GM18508 (cell line): ENCODE results near the gene RAD18.

Experiments
- ATAC-seq: cut with Tn5 transposase; IDR thresholded peaks from one replicate; pipeline ENCODE4 v1.9.1; 2021; ENCODE audit warnings: moderate number of reproducible peaks; ENCODE audit not compliant: insufficient read depth, unreplicated experiment

RAD18 gene, protein sequence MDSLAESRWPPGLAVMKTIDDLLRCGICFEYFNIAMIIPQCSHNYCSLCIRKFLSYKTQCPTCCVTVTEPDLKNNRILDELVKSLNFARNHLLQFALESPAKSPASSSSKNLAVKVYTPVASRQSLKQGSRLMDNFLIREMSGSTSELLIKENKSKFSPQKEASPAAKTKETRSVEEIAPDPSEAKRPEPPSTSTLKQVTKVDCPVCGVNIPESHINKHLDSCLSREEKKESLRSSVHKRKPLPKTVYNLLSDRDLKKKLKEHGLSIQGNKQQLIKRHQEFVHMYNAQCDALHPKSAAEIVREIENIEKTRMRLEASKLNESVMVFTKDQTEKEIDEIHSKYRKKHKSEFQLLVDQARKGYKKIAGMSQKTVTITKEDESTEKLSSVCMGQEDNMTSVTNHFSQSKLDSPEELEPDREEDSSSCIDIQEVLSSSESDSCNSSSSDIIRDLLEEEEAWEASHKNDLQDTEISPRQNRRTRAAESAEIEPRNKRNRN

GRCh38 chr3:8963137-8963853, at the start of gene RAD18:
RAD18 (minus strand) TSS chr3:8963472; CDS start chr3:8963385, 87 bp downstream.
- ATAC-seq = peak; percentile 87

GRCh38 chr3:9012521-9012920, 49.2 kb upstream of the RAD18 start:
- no peak for ATAC-seq

- no peak for ATAC-seq
Observed at GRCh38 chr3:9009976-9010545, 46.8 kb upstream of the RAD18 start.

DNA sequence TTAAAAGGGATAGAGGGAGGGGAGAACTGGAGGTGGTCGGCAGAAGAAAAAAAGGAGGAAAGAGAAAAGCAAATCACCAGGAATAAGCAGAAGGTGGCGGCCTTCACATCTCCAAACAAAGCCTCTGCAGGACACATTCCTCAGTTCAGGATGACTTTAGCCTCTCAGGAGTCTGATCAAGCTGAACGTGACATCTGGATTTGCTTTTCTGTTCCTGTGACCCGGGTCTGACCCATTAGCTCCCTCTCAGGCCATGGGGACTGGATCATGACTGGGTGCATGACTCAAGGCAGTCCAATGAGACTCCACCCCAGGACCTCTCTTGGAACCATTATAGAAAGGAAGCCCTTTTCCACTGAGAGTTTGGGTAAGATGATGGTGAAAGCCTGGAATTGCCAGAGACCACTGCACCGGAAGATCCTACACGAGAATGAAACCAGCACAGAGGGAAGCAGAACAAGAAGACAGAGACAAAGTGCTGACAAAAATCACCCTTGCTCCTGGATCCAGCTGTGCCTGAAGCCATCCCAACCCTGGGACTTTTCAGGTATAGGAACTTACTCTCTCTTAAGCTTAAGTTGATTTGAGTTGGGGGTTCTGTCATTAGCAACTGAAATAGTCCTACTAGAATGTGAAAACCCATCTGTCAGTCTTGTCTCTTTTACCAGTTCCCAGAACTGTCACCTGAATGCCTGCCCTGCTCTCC, 45.4 kb upstream of the RAD18 start:
- no peak for ATAC-seq

- no peak for ATAC-seq
Observed at GRCh38 chr3:9007928-9008327, 44.7 kb upstream of the RAD18 start.

DNA sequence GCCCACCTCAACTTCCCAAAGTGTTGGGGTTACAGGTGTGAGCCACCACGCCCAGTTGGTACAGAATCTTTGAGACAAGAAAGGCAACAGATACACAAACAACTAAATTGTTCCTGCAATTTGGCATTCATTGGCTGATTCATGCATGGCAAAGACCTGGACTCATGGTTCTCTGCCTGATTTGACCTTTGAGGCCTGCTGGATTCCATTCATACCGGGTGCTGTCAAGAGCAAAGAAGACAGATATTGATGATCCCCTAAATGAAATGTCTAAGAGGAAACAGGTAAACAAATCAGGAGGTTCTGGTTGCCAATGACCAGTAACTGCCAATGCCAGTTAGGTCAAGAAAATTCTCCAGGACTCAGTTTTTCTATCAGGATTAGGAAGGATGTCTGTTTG, 43.9 kb upstream of the RAD18 start:
- no peak for ATAC-seq

DNA sequence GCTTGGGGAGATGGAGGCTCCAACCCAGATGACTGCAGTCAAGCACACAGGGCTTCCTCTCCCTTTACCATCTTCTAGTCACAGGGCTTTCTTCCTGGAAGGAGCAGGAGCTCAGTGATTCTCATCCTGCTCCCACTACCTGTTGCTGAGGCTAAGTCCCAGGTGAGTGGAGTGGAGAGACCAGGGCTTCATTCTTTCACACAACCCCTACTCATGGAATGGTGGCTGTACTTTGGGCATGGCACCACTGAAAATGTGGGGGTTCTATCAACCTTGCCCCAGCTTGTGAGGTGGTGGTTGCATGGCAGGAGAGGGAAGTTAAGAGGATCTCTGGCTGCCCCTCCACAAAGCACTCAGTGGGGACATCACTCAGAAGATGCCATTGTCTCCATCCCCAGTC, 36.8 kb upstream of the RAD18 start:
- ATAC-seq = no peak

DNA sequence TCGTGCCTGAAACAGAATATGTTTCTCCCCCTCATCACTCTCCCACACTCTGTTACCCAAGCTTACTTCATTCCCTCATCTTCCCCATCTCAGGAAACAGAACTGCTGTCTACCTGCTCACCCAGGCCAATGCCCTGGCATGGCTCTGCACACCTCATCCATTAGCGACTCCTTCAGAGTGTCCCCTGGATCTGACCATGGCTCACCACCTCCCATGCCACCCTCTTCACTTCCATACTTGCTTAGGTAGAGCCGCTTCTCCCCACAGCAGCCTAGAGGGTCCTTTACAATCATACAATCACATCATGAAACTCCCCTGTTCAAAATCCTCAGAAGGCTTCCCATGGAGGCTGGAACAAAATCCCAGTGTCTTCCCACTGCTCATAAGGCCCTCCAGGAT, 33.9 kb upstream of the RAD18 start:
- ATAC-seq = no peak

DNA sequence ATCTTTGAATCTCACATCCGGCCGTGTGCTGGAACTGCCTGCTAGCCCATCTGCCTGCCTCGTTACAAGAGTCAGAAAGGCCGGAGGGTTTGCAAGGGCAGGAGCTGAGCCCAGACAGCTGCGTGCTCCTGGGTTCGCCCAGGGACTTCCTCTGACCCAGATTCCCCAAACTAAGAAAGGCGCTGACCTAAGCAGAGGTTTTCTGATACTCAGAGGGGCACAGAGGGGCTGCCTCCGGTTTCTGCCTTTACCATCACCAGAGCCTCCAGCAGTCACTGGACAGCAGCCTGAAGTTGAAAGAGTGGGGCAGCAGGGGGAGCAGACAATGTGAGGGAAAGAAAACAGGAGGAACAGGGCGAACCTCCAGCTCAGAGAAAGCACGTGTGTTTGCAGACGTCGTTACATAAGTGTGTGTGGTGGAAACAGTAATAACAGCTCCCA, 33.4 kb upstream of the RAD18 start:
- ATAC-seq = no peak

GRCh38 chr3:8996216-8996615, 32.9 kb upstream of the RAD18 start:
- no peak for ATAC-seq

- no peak for ATAC-seq
Observed at GRCh38 chr3:8994226-8994625, 31.0 kb upstream of the RAD18 start.

DNA sequence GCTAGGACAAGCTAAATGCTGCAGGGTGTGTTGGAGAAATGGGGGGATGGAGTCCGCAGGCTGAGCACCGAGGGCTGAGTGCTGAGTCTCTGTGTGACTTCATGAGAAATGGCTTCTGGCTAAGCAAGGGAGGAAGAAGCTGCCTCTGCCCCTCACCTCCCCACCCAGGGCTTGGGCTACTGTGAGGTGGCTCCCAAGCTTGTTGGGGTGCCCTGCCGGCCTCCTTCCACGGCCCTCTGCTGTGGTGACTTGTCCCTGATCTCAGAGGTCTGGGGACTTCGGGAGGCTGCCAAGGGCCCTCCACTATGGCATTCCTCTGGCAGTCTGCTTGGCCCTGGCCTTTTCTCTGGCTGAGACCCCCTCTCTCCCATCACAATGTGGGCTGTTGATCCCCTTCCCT, 30.1 kb upstream of the RAD18 start:
- ATAC-seq = no peak

DNA sequence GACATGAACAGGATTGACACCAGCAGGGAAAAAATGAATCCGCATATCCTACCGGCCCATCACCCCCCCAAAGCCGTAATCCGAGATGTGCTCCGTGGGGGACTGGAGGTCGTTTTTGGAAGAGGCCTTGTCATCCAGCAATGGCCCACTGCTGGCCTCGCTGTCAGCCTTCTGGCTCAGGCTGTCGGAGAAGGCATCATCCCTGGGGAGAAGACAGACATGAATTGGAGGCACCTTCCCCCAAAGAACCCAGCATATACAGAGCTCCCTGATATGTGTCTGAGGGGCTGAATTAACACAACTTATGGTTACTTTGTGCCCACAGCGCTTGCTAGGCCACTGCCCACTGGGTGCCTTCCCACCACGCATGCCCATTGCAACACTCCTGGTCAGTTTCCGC, 29.6 kb upstream of the RAD18 start:
- ATAC-seq = no peak

- ATAC-seq = no peak
Observed at GRCh38 chr3:8992199-8992598, 28.9 kb upstream of the RAD18 start.

DNA sequence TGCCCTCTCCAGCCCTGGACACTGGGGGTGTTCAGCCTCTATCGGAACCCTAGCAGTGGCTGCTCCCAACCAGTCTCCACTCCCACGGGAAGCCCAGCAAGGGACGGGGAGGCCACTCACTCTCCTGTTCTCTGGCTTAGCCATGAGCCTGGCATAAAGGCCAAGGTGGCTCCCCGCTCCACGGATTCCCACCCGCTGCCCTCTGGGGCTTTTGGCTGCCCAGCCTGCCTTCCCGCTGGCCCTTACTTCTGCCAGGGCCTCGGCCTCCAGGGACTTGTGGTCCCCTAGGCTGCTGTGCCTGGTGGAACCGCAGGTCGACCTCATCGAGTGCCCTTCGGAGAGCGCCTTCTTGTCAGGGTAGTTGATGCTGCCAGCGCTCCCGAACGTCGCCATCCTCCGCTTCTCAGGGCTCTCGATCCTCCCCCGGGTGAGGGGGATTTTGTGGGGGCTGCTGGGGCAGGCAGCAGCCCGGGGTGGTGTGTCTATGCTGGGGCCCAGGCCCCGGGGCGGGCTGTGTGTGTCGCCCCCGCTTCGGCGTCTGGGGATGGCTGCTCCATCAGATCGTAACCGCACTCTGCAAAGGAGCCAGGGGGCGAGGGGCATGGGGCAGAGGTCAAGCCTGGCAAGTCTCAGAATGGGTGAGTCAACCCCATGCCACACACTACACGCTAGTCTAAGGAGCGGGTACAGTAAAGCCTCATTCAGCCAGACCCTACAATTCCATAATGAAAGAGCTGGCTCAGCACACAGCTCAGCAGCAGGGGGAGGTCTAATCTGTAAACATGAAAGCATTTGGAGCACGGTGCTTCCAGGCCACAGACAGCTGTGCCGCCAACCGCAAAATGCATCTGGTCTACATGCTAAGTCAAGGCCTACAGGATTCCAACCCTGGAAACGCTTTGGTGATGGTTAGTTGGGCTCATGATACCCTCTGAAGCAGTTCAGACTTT, 27.3 kb upstream of the RAD18 start:
- ATAC-seq = no peak

DNA sequence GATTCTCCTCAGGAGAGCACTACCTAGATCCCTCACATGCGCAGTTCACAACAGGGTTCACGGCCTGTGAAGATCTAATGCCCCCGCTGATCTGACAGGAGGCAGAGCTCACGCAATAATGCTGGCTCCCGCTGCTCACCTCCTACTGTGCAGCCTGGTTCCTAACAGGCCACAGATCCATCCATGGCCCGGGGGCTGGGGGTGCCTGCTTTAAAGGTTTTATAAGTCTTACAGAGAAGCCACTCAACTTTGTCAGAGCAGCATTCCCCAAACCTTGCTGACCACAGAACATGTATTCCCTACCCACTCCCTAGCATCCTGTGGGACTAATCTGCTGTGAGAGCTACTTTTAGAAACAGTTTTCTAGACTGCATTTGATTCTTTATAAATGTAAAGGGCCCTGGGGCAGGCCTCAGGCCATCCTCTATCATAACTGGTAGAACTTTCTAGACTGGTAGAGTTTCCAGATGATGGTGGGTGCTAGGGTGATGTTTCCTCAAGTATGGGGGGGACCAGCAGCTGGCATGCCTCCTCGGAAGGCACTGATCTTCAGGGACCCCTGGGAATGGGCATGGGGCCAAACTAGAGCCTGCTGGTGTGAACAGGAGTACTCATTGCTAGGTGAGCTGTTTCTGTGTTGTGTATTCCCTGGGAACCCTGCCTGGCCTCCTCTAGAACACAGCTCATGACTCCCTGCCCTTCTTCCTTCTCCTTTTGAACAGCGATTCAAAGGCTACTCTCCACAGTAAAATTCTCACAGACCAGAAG, 25.7 kb upstream of the RAD18 start:
- no peak for ATAC-seq

GRCh38 chr3:8988384-8988655, 25.0 kb upstream of the RAD18 start:
- no peak for ATAC-seq

DNA sequence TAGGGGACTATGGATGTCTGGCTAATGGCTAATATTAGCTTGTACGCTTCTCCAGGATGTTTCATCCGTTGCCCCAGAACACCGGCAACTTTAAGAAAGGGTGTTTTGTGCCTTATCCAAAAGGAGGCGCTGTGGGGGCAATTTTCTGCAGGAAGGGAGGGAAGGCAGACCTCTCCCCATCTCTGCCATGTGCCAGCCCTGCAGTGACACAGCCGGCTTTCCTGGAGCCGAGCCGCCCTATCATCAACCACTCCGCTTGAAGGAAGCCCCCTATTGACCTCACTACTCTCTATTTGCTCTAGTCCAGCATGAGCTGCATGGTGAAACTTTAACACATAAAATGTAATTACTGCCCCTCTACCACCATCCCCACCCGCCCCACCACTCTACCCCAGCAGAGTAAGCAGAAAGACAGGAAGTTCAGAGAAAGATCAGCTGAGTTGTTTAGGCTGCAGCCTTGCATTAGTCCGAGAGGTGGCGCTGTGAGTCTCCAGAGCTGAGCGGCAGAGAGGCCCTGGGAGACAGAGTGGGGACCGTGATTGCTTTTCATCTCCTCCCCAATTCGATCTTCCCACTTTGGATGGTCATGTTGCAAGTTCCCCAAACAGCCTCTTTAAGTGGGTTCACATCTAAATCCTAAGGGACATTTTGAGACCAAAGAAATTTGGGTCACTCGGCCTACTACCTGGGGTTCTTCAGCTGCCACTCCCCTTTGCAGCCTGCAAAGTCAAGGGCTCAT, 24.5 kb upstream of the RAD18 start:
- ATAC-seq = no peak
